Measurements from ENCODE around the gene PLA2R1. TPM values are rescaled to one million over a fixed set of nuclear protein-coding genes. Genes with fewer than 3 reads are reported as not detected.

PLA2R1 gene
- total and polyA plus RNA-seq, 10 of the 15 experiments (the other 5 are each of a cell fraction or from before 2014, with no cell fraction given) = 0.01 to 0.05 (median 0.02) TPM; not detected in 6

- TF ChIP-seq MEF2A (IDR thresholded peaks at IDR 0.05; ENCODE audit: insufficient read depth, low read depth, low read length) = no peak
- no peak for TF ChIP-seq SUZ12 (IDR thresholded peaks at IDR 0.05; ENCODE audit: unreplicated experiment)
- no peak for TF ChIP-seq CUX1 (IDR thresholded peaks at IDR 0.05; ENCODE audit: insufficient replicate concordance, low read depth, low read length)
- TF ChIP-seq HSF1 (IDR thresholded peaks at IDR 0.05; ENCODE audit: low read depth, low read length) = no peak
- TF ChIP-seq MEF2B (IDR thresholded peaks at IDR 0.05; ENCODE audit: partially characterized antibody, poor library complexity, severe bottlenecking) = no peak
- peak; percentile 41 for TF ChIP-seq ATF7 (IDR thresholded peaks at IDR 0.05; ENCODE audit: low read depth)
- TF ChIP-seq TCF3 (IDR thresholded peaks at IDR 0.05; ENCODE audit: borderline replicate concordance, insufficient read depth, low read depth, low read length) = no peak
- TF ChIP-seq YY1 (IDR thresholded peaks at IDR 0.05; ENCODE audit: low read depth, low read length) = no peak; the same call in 1 of the 2 replicates
- no peak for TF ChIP-seq ZNF622 (IDR thresholded peaks at IDR 0.05)
- no peak for TF ChIP-seq SREBF1 (IDR thresholded peaks at IDR 0.05; ENCODE audit: low read length)
- TF ChIP-seq ZNF687 (IDR thresholded peaks at IDR 0.05) = no peak
- TF ChIP-seq ELK1 (IDR thresholded peaks at IDR 0.05; ENCODE audit: low read depth, low read length) = no peak
- TF ChIP-seq KDM1A (IDR thresholded peaks at IDR 0.05; ENCODE audit: borderline replicate concordance) = no peak
- TF ChIP-seq RUNX3 (IDR thresholded peaks at IDR 0.05; ENCODE audit: low read length) = peak; percentile 87
- TF ChIP-seq EZH2 (IDR thresholded peaks at IDR 0.05; ENCODE audit: borderline replicate concordance, control insufficient read depth, low read depth, low read length) = no peak
- peak; percentile 3; the same call in 1 of the 2 replicates for TF ChIP-seq SIN3A (IDR thresholded peaks at IDR 0.05; ENCODE audit: low read depth, low read length)
- TF ChIP-seq USF1 (IDR thresholded peaks at IDR 0.05; ENCODE audit: borderline replicate concordance, extremely low read length, insufficient read depth, low read depth, low read length) = no peak
- no peak for TF ChIP-seq WRNIP1 (IDR thresholded peaks at IDR 0.05; ENCODE audit: borderline replicate concordance, low read depth, low read length)
Measured at GRCh38 chr2:159904959-159905305, 157.5 kb downstream of the PLA2R1 start (continued).
